Activated CD4-positive, alpha-beta T cell treated with anti-CD3 and anti-CD28 coated beads for 24 hours (primary cell): Measurements from ENCODE around the gene BRD2.
A peak's percentile ranks its signal among the peaks of the same experiment; 100 is the strongest.

Experiments used
- DNase-seq, 2 donors: peaks; one replicate each; pipeline ENCODE4 v3.0.0-alpha.2; 2020; ENCODE audit warnings: low read depth in 2 of 2

The BRD2 gene

DNA sequence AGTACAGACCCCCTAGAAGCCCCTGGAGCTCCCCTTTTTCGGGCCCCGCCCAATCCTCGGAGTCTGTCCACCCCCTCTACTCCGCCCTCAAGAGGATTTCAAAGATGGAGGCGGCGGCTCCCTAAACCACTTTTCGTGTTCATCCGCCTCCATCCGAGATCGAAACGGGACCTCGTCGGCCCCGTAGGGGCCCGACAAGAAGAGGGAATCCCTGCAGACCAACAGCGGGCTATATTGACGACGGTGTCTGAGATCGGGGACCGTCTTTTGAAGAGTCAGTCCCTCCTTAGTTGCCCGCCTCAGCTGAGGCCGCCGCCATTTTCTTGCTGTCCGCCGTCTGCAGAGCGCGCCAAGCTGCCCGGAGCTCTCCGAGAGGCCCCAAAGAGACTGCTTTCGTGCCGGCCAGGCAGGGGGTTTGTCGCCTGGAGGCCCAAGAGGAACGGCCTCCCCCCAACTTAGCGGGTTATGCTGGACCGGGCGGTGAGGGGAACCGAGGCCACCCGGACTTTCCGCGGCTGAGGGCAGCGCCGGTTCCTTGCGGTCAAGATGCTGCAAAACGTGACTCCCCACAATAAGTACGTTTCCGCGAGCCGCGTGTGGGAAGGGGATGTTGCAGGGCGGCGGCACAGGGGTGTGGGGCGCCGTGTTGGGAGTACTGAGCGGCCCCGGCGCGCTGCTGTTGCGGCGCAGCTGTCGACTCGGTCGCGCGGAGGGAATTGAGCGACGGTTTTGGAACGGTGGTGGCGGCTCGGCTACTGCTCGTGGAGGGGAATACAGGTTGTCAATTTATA lies 4.2 kb downstream of the BRD2 start:
- peak in 1 of 2 donors; percentile 38 for DNase-seq

DNA sequence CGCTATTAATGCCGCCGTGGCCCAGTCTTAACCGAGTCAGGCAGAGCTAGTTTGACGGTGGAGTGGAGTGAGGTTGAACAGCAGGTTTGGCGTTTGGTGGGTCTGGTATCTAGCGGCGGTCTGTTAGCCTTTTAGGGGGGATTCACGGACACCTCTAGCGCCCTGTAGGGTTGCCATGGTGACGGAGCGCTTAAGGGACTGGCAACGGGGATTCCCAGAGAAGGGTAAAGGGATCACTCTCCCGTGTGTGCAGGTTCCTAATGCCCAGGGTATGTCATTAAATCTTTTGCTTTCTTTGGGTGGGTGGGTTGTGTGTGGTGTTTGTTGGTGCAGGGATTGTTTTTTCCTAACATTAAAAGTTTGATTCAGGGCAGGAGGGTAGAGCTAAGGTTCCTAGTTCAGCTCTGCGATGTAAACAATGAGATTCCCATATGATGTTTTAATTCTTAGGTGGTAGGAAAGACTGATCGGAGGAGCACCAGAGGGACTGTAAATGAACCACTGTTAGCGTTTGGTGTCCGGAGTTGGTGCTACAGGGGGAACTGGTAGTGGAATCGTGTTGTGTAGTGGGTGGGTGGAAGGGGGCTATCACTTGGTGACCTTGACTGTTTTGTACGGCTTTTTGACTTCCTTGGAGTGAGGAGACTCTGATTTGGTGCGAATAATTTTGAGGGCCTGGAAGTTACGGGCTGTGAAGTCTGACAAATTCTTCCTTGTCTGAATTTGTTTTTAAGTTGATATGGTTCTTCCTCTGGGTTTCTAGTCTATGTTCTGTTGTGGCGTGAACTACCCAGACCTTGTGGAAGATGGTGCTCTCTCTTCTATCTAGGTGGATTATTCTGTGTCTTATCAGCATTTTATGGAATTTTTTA lies 5.0 kb downstream of the BRD2 start:
- no peak for DNase-seq

DNA sequence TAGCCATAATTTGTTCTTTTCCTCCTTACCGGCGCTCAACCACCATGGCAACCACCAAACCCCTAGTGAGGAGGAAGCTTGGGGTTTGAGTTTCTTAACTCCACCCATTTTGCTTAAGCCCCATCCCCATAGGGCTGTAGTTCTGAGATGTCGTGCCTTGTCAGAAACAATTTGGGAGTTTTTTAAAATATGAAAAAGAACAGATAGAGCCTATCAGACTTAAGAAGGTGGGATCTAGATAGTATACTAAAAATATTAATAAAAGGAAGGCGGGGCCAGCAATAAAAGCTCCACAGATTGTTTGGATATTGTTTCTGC lies 5.6 kb downstream of the BRD2 start:
- no peak for DNase-seq

DNA sequence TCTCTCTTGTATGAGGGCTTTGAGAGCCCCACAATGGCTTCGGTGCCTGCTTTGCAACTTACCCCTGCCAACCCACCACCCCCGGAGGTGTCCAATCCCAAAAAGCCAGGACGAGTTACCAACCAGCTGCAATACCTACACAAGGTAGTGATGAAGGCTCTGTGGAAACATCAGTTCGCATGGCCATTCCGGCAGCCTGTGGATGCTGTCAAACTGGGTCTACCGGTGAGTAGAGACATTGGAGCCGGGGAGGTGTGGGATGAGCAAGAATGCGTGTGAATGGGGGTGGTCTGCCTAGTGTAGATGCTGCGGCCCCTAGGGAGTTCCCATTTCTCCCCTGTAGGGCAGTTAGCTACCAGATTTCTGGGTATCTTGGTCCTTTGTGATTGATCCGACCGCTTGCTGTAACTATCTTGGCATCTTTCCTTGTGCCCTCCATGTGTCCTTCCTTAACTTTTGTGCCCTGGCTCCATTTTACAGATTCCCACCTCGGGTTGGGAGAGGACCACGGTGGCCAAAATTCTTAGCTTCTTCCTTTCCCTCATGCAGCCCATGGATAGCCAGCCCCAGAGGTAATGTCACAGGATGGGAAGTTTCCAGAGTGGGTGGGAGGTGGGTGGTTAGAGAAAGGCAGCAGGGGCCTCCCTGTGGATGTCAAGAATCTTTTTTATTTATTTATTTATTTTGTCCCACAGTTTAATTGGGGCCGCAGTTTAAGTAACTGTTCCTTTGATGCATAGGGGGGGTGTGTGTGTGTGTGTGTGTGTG lies 6.3 kb downstream of the BRD2 start:
- DNase-seq, result no peak

DNA sequence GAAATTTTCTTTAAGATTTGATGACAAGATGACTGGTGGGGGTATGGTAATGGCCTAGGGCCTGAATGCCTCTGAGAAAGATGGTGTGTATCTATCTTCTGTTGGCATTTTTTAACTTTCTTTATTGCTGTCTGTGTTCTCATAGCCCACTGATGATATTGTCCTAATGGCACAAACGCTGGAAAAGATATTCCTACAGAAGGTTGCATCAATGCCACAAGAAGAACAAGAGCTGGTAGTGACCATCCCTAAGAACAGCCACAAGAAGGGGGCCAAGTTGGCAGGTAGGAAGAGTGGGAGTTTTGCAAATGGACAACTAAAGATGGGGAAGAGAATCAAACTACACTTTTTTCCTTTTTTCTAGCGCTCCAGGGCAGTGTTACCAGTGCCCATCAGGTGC lies 7.5 kb downstream of the BRD2 start:
- DNase-seq, result no peak

DNA sequence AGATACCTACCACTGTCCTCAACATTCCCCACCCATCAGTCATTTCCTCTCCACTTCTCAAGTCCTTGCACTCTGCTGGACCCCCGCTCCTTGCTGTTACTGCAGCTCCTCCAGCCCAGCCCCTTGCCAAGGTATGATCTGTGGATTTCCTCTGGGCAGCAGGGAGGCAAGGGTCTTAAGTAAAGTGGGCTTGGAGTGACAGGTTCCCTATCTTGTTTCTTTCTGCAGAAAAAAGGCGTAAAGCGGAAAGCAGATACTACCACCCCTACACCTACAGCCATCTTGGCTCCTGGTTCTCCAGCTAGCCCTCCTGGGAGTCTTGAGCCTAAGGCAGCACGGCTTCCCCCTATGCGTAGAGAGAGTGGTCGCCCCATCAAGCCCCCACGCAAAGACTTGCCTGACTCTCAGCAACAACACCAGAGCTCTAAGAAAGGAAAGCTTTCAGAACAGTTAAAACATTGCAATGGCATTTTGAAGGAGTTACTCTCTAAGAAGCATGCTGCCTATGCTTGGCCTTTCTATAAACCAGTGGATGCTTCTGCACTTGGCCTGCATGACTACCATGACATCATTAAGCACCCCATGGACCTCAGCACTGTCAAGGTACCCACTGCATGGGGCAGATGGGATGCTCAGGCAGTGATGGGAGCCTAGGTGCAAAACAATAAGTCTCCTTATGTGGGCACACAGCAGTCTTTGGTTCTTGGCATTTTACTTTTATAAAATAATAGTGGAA lies 8.1 kb downstream of the BRD2 start:
- no peak for DNase-seq

DNA sequence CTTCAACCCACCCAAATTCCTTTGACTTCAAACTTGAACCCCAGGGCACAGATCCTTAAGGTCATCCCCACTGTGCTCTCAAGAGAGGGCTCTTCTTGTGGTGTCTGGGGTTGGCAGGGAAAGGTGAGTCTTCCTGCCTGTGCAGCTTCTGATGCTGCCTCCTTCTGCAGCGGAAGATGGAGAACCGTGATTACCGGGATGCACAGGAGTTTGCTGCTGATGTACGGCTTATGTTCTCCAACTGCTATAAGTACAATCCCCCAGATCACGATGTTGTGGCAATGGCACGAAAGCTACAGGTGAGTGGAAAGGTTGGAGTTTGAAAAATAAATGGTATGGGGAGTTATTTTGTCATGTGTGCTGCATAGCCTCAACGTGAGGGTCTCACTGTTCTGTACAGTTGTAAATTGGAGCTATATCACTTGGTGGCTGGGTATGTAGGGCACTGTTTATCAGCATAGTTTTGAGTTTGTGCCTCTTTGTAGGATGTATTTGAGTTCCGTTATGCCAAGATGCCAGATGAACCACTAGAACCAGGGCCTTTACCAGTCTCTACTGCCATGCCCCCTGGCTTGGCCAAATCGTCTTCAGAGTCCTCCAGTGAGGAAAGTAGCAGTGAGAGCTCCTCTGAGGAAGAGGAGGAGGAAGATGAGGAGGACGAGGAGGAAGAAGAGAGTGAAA lies 9.0 kb downstream of the BRD2 start:
- no peak for DNase-seq

DNA sequence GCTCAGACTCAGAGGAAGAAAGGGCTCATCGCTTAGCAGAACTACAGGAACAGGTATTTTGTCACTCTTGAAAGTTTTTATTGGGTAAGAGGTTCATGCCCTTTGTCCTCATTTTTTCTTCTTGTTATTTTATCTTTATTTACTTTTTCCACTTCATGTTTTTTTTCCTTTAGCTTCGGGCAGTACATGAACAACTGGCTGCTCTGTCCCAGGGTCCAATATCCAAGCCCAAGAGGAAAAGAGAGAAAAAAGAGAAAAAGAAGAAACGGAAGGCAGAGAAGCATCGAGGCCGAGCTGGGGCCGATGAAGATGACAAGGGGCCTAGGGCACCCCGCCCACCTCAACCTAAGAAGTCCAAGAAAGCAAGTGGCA lies 9.5 kb downstream of the BRD2 start:
- no peak for DNase-seq

DNA sequence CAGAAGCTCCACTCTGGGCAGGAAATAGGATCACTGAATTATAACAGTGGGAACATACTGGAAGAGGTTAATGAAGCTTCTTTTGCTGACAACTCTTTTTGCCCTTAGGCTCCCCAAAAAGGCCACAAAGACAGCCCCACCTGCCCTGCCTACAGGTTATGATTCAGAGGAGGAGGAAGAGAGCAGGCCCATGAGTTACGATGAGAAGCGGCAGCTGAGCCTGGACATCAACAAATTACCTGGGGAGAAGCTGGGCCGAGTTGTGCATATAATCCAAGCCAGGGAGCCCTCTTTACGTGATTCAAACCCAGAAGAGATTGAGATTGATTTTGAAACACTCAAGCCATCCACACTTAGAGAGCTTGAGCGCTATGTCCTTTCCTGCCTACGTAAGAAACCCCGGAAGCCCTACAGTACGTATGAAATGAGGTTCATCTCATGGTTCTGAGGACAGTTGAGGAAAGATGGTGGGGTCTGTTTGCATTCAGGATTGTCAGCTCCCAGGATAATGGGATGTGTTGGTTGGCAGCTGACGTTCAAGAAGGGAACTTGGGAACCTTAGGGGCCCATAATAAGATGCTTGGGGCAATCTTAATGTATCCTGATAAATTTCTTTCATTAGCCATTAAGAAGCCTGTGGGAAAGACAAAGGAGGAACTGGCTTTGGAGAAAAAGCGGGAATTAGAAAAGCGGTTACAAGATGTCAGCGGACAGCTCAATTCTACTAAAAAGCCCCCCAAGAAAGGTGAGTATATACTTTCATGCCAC lies 11.5 kb downstream of the BRD2 start:
- DNase-seq, result no peak

DNA sequence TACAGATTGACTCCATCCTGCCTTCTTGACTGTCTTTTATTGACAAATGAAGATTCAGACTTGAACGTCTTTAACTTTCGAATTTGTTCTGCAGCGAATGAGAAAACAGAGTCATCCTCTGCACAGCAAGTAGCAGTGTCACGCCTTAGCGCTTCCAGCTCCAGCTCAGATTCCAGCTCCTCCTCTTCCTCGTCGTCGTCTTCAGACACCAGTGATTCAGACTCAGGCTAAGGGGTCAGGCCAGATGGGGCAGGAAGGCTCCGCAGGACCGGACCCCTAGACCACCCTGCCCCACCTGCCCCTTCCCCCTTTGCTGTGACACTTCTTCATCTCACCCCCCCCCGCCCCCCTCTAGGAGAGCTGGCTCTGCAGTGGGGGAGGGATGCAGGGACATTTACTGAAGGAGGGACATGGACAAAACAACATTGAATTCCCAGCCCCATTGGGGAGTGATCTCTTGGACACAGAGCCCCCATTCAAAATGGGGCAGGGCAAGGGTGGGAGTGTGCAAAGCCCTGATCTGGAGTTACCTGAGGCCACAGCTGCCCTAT lies 12.2 kb downstream of the BRD2 start:
- DNase-seq, result no peak

DNA sequence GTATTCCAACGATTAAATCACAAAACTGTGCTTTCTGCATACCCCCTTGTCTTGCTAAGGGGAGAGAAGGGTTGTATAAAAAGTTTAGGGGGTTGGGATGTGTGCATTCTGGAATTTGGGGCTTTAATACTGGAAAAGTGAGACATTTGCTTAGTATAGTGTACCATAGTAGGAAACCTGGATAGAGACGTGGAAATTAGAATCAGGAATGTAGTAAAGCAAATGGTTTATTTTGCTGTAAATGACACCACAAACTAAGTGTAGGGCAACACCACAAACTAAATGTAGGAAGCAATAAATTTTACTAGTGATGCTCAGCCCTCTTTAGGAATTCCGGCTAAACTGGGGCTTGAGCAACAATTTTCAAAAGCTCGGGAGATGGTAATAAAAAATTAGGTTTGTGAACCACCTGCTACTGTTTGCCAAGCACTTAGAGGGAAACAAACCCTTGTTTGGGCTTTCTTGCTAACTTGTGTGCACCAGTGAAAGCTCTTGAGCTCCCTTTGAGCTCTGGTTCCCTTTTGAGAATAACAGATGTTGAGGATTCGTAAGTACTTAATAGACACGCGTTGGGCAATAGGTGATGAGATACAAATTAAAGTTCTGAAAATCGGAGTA lies 13.8 kb downstream of the BRD2 start:
- DNase-seq, result no peak

DNA sequence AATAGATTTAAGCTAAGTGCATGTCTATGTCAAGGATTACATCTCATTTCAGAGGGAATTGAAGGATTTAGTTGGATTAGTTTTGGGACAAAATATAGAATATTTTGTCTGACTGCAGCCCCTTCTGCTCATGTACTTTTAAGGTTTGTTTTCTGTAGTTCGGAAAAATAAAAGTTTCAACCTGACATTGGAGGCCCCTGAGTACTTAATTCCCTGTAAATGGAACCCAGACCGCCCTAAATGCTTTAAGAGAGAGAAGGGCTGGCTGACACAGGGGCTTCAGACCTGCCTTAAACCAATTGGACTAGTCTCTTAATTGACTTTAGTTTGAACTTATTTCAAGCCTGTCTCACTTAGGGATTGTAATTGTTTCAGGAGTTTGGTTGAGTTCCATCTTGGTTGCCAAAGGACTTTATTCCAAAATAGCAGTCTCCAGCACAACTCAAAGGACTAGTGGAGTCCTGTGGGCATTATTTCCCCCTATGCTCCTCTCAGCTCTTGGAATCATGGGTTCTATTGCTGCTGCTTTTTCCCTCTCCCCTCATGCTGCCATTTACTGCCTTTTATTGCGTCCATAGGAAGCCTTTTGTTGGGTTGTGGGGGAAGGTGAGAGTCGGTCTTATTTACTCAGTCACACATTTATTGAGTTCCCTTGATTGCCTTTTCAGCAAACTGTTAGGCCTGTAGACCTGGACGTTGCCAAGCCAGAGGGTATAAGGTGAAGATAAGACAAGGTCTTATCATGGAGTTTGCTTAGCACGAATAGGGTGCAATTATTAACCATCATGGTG lies 14.5 kb downstream of the BRD2 start:
- DNase-seq, result no peak

DNA sequence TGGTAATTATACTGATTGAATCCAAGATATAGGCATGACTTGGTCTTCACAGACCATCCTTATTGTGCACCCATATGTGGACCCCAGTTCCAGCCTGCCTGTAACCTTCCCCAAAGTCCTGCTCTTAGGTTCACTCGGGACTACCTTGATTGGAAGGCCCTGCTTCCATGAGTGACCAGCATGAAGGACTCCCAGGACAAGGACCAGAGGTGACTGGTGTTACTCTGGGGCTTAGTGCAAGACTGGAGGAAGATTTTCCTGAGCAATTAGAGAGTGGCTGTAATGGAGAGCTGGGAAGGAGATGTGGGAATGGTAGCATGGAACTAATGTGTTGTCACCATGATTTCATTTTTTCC lies 15.1 kb downstream of the BRD2 start:
- no peak for DNase-seq

DNA sequence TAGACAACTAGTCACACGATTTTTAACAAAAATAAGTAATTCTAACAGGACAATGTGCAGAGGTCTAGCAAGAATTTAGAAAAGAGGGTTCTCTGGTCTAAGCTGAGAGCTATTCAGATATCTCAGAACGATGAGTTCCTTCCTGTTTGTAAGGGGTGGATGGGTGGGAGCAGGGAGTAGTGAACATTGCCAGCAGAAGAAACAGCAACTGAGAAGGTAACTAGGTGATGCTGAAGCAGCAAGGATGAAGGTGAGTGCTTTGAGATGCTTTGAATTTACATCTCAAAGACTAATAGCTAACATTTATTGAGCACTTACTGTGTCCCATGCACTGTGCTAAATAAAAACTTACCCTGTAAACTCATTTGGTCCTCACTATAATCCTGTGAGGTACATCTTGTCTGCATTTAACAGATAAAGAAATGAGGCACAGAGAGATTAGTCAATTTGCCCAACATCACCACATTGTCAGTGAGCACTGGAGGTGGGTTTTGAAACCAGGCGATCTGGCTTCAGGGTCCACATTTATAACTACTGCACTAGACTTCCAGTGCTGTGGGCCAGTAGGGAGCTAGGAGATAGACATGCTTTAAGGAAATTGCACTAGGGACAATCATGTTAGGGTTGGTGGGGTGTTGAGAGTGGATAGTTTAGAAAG lies 15.7 kb downstream of the BRD2 start:
- DNase-seq, result no peak

DNA sequence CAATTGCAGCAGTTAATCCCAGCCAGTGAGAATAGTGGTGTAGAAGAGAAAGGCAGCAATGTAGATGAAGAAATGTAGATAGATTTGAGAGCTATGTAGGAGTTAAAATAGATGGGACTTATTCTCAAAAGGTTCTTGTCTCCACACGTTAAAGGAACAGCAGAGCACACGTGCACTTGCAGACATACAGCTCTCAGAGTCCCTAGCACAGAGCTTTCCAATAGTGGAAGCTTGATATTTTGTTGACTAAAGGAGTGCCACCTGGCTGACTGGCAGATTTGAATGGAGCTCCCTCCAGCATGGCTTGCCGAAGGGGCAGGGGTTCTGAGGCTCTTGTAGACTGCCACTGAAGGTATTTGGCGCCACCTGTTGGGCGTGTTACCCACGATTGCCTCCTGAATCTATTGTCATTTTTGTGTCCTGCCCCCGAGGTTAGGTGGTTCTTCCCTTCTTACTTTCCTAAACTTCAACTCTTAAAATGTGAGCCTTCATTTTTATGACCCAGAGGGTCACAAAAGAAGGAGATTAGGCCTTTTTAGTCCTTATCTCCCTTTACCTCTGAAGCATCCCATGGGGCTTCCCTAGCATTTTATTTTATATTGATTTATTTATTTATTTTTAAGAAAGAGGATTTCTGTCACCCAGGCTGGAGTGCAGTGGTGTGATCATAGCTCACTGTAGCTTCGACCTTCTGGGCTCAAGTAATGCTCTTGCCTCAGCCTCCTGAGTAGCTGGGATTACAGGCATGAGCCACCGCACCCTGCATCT lies 16.4 kb downstream of the BRD2 start:
- DNase-seq, result peak; percentile 85 to 90

DNA sequence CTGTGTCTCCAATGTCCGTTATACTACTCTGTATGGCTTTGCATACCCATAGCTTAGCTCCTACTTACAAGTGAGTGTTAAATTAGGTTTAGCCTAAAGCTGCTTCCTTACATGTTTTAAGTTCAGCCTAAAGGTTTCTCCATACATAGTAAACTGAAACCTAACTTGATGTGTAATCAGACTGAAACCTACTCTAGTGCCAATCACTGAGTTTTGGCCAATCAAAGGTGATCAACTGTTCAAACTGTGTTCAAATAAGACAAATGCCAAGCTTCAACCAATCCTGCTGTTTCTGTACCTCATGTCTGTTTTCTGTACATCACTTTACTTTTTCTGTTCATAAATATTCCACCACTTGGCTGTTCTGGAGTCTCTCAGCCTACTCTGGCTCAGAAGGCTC lies 21.0 kb downstream of the BRD2 start:
- no peak for DNase-seq

DNA sequence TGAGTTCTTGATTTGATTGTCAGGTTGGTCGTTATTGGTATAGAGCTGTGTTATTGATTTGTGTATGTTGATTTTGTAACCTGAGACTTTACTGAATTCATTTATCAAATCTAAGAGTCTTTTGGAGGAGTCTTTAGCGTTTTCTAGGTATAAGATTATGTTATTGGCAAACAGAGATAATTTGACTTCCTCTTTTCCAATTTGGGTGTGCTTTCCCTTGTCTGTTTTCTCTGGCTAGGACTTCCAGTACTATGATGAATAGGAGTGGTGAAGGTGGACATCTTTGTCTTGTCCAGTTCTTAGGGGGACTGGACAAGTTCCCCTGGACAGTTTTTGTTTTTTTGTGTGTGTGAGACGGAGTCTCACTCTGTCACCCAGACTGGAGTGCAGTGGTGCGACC lies 23.6 kb downstream of the BRD2 start:
- DNase-seq, result no peak
